GM21528 (cell line): ENCODE measurements around the gene ABHD17A.

Source experiments
- ATAC-seq: cut with Tn5 transposase; IDR thresholded peaks from one replicate; pipeline ENCODE4 v1.9.1; 2021; ENCODE audit warnings: mild to moderate bottlenecking, moderate library complexity; ENCODE audit not compliant: unreplicated experiment, low FRiP score

The ABHD17A gene

DNA sequence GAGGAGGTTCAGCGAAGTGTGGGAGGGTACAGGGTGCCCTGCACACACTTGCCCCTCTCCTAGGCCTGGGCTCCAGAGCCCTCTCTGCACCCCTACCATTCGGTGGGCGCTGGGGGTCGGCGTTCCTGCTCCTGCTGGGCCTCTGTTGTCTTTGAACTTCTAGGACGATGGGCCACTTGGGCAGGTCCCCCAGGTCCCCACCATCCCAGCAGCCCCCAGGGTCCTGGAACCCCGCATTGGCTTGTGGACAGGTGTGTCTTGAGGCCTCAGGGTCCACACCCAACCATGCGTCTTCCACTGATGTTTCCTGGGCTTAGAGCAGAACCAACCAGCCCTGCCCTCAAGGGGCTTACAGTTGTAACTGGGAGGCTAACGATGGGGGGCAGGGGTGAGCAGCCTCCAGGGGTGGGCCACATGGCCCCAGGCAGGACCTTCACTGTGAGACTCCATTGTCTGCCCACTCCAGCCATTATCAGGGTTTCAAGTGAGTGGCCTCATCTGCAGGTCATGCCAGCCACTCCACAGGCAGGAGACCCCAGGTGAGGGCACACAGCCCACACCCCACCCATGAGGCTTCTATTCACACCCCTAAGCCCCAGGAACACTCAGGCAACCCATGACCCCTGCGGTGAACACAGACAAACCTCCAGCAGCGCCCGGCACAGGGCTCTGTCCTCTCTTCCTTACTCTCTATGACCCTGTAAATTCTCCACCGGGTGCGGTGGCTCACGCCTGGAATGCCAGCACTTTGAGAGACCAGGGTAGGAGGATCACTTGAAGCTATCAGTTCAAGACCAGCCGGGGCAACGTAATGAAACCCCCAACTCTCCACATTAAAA, 19.9 kb downstream of the ABHD17A start:
- ATAC-seq = no peak

DNA sequence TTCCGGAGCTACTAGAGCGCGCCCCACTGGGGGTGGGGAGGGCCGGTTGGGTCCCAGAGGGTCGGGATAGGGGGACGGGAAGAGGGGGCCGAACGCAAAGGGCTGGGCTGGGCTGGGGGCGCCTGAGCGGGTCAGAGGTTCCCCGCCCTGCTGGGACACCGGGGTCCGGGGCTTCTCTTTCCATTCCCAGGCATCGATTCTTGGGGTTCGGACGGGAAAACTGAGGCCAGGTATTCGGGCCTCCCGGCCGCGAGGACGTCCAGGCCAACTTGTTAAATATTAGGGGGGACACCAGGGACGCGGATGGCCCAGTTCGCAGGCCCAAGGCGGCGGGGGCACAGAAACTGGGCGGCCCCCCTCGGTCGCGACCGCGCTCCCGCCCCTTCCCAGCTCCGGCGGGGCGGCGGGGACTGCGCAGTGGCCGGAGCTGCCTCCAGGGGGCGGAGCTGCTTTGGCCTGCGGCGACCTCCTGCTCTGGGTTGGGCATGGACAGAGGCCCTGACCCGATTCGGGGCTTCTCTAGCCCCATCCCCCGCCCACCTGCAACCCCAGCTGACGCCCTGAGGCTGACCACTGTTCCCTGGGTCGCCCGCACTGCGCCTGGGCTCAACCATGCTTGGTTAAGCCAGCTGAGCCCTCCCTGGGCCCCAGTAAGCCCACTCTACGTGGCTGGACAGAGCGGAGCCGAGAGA, 20.7 kb downstream of the ABHD17A start:
- ATAC-seq = peak; percentile 32

DNA sequence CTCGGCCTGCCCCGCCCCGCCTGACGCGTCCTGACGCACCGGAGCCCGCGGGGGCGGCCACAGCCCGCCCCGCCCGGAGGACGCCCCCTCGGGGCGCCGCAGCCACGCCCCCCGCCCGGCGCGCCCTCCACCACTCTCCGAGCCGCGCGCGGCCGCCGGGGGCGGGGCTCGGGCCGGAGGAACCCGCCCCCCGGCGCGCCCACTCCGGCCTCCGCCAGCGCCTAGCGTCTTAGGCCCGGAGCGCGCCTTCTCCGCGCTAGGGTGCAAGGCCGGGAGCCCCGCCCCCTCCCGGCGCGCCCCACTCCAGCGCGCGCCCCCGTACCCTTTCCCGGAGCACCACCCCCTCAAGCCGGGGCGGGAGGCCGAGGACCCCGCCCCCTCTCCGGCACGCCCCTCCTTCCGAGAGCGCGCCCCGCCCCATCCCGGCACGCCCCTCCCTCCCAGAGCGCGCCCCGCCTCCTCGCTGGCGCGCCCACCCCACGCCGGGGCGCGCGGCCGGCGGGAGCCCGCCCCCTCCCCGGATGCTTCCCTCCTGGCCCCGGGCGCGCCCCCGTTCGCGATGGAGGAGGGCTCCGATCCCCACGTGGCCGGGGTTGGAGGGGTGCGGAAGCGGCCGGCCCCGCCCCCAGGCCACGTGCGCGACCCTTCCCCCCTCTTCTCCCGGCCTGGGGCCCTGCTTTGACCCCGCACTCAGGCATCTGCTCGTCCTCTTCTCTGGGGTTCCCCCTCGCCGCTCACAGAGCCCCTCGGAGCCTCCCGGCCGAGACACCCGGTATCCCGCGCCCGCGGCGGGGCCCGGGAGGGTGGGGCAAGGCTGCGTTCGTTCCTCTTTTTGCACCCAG, 21.4 kb downstream of the ABHD17A start:
- ATAC-seq = peak; percentile 43

DNA sequence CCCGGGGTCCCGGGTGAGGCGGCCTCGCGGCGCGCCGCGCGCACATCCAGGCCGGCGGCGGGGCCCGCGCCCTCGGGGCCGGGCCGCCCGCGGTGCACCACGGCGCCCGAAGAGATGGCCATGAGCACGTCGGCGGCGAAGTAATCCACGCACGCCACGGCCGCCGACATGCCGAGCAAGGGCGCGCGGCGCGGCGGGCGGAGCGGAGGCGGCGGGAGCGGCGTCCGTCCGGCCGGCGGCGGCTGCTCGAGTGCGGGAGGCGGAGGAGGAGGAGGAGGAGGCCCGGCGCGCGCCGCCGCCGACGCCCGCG, 22.0 kb downstream of the ABHD17A start, which contains the start of gene KLF16:
KLF16 (minus strand) TSS at position 252 of the 310 bp plus-strand sequence; CDS start at position 170, 82 bp downstream.
- ATAC-seq = peak; percentile 11

DNA sequence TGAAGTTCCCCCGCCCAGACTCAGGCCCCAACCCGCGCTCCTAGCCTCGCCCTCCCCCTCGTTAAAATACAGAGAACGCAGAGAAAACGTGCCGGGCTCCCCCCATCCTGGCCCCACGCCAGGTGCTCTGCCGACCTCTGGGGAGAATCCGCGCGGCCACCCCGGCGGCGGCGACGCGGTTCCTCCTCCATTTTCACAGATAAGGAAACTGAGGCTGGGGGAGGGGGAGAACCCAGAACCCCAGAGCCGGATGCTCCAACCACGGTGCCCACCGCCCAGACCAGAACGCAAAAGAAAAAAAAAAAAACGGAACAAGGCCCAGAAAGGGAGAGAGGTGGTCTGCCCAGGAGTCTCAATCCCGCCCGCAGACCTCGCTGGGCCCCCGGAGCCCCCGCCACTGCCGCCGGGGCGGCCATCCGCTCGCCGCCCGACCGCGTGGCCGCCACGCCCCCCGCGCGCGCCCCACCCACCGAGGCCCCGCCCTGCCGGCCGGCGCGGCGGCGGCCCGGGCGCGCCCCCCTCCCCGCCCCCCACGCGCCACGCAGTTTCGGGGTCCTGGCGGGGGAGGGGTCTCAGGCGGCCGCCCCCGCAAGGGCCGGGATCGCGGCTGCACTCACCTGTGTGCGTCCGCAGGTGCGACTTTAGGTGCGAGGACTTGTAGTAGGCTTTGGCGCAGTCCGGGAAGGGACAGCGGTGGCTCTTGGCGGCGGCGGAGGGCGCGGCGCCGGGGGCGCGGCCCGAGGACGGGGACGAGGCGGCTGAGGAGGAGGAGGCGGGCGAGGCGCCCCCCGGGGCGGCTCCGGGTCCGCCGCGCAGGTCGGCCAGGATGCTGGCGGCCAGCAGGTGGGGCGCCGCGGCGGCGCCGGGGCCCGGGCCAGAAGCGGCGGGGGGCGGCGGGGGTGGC, 22.6 kb downstream of the ABHD17A start:
- peak; percentile 18 for ATAC-seq

DNA sequence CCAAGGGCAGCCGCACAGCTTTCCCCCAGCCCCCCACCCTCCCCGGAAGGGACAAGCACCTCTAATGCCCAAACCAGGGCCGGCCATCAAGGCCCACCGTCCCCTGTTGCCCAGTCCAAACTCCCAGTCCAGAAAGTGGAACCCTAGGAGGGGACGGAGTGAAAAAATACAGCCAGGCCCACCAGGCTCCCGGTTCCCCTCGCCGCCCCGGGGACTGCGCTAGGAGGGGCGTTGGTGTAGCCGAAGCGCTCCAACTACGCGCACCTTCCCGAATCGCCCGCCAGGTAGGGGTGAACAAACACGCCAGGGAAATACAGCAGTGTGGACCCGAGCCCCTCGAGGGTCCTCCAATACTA, 23.2 kb downstream of the ABHD17A start:
- no peak for ATAC-seq

DNA sequence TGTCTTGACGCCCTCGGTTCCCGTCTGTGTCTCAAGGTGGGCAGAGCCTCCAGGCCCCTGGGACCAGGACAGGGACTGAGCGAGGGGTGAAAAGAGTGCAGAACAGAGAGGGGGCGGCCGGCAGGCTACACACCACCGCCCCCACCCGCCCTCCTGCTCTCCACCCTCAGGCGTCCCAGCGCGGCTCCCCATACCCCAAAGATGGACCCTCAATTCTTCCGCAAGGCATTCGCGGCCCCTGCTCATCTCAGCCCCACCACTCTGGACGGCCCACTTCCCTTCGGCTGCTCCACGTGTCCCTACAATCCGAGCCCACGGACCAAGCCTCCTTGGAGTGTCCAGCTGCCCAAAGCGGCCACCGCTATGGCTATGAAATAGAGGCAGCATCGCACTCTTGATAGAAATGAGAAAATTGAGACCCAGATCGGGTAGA, 23.7 kb downstream of the ABHD17A start:
- ATAC-seq = no peak

DNA sequence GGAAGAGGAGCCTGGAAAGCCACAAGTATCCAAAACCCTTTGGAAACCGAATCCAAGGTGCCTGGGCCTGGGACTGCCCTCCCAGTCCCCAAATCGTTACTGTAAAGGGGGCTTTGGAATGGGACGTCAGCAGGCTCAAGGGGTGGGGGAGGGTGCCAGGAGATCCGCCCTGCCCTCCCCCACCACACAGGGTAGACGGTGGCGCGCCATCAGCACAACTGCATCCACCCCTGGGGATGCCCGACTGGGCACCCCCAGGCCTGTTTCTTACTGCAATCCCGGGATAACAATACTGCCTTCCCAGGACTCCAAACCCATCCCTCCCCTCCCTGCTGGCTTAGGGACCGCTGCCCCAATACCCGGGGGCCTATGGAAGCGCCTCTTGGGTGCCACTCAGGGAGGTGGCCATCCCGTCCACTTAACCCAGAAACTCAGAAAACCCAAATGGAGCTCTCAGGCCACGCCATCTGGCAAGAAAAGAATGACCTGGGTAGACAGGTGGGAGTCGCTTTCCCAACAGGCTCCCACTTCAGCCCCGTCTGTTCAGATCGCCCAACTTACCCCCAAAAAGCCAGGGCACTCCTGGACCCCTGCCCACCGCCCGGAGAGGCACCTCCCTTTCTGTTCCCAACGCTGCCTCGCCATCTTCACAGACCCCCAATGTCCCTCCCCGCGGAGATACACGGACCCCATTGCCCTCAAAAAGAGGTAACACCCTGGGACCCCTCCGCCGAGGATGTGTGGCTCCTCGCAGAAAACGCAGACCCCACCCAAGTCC, 24.3 kb downstream of the ABHD17A start:
- ATAC-seq = no peak

DNA sequence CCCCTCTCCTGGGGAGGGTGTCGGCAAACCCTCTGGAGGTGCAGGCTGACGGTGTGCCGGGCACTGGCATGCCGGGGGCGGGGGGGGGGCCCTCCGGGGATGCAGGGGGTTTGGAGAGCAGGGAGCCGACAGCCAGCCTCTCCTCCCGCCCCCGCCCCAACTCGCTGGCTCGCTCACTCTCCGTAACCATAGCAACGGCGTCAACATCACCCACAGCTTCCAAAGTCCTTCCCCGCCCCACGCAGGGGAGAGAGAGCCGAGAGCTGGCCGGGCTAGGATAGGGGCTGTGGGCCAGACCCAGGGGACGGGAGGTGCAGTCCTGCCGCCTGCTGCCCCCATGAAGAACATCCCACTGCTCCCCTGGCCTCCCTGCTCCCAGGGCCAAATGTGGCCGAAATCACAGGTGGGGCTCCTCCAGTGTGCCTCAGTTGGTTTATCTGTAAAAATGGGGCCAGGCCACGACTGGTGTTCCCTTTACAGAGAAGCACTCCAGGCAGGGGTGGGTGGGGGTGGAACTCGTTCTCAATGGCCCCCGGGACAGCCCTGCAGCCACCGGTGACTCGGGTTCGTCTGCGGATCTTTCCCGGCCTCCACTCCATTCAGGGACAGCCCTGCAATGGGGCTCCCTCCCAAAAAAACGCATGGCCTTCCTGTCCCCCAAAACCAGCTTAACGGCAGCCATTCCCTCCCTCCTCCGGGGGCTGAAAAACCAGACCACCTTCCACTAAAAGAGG, 25.1 kb downstream of the ABHD17A start:
- no peak for ATAC-seq

DNA sequence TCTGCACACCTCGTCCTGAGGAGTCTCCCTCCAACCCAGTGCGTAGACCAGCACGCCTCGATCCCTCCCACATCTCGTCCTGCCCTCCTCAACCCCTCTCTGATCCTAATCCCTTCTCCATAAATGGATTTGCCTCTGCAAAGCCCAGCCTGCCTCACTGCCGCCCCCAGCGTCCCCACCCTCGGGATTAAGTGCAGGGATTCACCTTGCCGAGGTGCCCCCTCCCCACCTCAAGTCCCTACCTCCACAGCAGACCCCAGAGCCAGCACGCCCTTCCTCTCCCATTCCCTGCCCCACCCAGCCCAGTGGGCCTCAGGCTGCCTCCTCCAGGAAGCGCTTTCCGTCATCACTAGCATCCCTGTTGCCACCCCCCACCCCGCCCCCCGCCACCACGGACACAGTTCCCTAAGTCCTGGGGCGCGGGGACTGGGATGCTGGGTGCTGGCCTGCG, 25.9 kb downstream of the ABHD17A start:
- ATAC-seq = no peak

DNA sequence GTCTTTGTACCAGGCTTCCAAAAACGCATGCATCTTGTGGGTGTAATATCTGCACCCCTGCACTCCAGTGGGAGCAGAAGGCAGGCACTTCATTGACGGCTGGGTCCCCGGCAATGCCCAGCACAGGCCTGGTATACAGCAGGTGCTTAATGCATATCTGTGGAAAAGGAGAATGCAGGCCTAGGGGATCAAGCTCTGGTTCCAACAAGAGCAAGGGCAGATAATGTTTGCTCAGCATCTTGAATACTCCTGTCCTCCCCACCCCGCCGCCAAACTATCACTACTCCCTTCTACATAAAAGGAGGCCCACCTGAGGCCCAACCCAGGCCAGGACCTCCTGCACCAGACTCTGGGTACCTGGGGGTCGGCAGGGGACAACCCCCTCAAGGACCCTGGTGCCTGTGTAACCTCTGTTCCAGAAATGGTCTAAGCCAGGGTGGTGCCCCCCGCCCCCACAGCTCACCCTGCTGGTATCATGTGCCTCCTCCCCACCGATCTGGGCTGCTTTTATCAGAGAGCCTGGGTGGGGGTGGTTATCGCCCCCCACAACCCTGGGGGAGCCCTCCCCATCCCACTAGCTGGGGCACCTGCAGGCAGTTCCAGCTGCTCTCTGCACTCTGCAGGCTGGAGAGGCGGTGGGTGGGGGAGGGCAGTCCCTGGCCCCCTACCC, 26.7 kb downstream of the ABHD17A start:
- ATAC-seq = no peak

DNA sequence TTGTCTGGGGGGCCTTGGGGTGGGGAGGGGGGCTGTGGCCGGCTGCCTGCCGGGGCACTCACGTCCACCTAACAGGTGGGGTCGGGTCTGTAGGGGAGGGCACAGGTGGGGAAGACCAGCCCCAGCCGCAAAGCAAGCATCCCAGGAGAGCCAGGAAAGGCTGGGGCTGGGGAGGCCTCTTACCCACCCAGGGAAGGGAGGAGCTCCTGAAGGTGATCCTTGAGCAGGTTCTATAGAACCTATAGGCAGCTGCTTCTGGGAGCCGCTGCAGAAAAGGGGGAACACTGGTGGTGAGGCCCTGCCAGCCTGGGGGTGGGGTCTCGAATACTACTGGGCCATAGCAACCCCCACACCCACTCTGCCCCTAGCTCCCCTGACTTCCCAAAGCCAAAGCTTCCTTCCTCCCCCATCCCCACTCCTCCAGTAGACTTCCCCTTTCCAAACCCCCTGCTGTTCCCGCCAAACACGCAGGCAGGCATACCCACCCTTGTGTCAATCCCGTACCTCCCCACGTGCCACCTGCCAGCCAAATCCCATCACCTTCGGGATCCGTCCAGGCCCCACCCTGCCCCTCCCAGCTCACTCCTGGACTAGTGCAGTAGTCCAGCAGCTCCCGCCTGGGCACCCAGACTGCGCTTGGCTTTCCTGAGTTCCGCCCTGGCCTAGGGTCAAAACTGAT, 27.5 kb downstream of the ABHD17A start:
- ATAC-seq = no peak

DNA sequence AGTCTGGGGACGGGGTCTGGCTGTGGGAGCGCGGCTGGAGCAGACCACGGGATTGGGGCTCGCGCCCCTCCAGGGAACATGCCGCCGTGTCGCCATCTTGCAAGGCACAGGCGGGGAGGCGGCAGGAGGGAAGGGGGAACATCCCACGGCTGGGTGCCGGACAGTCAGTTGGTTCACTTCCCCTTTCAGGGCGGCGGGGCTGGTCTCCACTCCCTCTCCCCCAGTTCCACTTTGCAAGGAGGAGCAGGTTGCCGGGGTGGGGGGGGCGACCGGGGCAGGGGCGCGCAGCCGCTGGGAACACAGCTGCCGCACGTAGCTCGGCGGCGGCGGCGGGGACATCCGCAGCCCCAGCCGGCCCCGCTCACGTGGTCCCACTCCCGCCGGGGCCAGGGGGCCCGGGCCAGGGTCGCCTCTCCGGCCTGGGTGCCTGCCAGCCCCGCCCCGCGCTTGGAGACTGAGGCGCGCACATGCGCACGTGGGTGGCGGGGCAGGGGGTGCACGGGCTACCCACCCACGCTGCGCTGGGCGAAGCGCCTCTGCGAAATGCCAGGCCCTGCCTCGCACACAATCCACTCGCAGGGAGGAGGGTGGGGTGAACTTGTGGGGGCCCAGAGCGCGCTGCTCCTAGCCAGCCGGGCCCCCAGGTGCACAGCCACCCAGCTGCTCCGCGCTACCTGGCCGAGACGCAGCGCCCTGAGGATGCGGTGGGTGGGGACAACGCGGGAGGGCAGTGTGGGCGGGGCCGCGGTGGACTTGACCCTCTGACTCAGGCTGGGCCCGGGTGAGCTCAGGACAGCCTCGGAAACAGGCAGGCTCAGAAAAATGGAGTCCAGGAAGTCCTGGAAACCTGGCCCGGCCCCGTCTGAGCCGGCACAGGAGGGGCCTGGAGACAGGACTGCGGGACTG, 28.3 kb downstream of the ABHD17A start:
- ATAC-seq = no peak

DNA sequence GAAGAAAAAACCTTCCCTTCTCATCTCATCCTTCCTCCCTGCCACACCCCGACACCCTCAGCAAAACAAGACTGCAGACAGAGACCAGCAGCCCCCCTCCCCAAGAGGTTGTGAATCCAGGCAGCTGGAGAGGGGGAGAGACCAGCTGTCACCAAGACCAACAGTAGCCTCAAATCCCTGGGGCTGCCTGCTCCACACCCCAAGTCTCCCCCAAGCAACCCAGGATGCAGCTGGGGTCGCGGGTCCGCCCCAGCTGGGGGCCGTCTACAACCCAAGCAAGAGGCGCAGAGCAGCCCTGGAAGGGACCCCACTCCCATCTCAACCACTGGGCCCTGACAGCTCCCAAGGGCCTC, 29.0 kb downstream of the ABHD17A start:
- ATAC-seq = no peak

DNA sequence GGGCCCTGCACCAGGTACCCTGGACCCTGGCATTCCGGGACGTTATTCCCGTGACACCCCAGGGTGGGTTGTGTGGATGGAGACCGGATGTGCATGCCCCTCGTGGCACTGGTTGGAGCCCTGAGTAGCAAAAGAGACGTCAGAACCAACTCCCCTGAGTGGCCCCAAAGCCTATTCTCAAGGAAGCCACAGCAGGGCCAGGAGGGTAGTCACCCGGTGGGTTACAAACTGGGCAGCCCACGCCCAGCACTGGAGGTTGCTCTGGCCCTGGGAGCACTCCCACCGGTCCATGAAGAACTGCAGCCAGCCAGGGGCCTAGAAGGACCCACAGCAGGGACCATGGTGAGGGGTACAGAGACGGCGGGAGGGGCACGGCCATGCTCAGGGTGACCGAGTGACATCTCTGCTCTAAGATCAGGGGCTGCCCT, 29.5 kb downstream of the ABHD17A start:
- ATAC-seq = no peak

DNA sequence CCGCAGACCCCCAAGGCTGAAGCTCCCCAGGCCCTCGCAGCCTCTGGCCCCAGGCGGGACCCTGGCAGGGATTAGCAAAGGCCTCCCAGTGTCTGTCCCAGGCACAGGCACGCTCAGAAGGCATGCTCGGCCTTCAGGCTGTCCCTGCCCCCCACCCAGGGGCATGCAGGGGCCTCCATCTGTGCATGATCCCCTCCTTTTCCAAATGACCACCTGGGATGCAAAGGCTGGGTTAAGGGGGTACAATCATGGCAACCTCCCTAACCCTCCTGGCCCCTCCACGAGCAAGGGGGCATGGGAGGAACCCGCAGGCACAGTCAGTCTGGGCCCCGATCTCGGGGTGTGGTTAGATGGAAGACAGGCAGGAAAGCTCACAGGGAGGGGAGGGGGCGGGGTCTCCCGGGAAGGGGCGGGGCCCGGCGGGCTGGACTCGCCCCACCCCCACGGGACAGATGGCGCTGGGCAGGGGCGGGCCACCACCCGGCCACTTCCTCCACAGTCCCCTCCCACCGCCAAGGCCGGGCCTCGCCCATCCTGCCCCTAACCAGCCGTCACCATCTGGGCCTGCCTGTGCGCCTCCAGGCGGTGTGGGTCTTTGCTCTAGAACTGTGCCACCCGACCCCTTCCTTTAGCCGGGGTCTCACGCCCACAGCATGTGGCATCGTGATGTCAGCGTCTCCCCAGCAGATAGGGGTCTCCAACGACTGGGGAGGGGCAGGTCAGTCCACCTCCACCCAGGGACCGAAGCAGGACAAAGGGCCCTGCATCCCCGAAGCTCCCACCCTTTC, 30.1 kb downstream of the ABHD17A start:
- peak; percentile 34 for ATAC-seq
